Right hindlimb (tissue), 1 donor: ENCODE data around the gene CPEB4.

Source experiments
- DNase-seq: peaks from one replicate; pipeline ENCODE4 v3.0.0-alpha.2; 2018

The CPEB4 gene

GRCh38 chr5:173885475-173886010 is 2.6 kb upstream of the CPEB4 start:
- DNase-seq: no peak

- DNase-seq: no peak
Measured at GRCh38 chr5:173886150-173886549, 2.0 kb upstream of the CPEB4 start.

- no peak for DNase-seq
Measured at GRCh38 chr5:173888473-173889131, 453 bp downstream of the CPEB4 start.

- no peak for DNase-seq
Measured at GRCh38 chr5:173890195-173890991, 2.2 kb downstream of the CPEB4 start.

DNA sequence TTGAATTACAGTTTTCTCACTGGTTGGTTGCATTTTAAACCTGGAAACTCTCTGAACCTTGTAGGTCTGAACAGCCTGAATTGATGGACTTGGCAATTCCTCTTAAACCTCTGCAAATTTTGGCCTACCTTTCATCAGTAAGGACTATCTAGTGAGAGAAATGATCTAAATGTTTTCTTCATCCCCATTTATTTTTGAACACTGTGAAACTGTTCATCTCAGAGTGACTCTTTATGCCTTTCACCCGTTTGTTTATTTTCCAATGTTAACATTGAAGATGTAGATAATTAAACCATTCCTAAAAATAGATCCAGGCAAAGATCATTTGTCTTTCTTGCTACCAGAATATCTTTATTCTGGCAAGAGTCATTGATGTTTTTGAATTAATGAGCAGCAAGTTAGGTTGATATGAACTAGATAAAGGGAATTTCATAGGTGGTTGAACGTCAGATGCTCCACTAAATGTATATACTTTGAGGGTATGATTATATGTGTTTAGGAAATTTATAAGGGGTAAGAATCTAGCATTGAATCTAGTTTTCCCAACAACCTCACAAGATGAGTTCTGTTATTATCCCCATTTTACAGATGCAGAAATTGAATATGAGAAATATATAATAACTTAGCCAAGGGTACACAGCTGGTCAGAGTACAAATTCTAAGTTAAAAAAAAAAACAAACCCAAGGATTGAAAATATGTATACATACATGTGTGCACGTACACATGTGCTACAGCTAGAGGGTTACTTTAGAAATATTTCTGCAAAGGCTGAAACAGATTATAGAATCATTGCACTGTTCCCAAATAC is 3.4 kb downstream of the CPEB4 start:
- no peak for DNase-seq

- DNase-seq: no peak
Measured at GRCh38 chr5:173893192-173893561, 5.0 kb downstream of the CPEB4 start.

DNA sequence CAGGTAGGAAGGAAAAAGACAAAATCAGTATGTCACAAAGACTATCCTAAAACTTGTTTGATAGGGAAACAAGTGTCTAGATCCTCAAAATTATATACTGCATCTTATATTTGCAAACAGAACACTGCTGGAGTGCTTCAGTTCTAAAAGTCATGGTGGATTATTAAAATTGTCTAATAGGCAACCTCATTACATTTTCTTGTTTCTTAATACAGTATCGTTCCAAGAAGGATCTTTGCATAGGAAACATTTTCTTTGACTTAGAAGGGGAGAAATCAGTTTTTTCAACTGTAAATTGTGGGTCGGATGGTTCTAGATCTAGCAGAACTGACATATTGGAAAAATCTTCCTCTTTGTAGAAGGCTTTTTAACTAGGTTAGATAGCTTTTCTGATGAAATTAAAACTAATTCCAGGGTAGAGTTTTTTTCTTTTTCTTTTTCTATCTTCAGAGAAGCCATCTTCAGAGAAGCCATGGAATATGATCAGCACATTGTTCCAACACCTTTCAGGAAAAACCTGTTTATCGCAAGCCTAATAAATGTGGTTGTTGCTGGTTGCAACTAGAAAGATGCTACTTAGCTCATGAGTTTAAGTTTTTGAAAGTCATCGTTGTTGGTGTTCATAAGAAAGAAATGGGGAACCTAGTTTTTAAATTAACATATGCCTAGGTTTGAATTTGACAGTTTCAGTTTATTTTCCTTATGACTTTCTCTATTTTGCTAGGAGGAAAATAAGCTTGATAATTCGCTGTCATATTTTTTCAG is 7.4 kb downstream of the CPEB4 start:
- no peak for DNase-seq

DNA sequence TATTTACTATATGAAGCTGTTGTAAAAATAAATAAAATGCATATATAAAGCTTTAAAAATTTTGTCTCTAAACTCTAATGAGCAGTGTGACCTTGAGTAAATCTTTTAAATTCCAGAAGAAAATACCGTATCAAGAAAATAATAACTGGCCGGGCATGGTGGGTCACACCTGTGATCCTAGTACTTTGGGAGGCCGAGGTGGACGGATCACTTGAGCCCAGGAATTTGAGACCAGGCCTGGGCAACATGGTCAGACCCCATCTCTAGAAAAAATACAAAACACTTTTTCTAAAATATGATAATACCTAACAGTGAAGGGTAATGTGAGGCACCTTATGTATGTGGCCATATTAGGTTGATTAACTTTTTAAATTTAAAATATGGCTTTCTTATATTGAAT is 8.5 kb downstream of the CPEB4 start:
- DNase-seq: no peak

GRCh38 chr5:173901705-173902104 is 13.6 kb downstream of the CPEB4 start:
- no peak for DNase-seq

DNA sequence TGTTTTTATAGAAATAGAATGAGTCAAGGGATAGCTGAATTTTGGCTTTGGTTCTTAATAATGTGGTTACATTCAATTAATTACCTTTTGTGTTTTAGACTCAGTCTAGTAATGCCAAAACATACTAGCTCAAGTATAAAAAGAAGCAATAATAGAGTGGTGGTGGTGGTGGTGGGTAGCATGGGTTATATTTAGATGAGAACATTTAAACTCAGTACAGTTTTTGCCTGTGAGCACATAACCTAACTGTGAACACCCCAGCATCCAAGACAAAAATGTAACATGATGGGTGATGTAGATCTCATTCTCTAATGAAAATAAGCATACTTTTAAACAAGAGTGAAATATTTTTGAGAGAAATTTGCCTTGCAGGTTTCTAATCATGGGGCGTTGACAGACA is 14.2 kb downstream of the CPEB4 start:
- DNase-seq: no peak

DNA sequence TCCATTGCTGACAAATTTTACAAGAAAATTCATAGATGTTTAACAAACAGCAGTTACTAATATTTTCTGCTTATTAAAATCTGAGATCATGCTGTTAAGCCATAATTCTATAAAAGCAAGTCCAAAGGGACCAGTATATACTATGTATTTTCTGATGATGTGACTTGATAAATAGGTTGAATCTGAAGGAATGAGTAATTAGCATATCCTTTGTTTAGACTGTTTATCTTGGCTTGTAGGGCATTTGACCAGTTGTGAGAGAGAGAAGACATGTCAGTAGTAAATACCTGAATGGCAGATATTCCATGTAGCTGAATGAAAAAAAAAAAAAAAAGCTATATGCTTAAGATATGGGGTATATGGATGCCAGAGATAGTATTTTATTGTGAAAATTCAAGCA is 14.6 kb downstream of the CPEB4 start:
- no peak for DNase-seq

GRCh38 chr5:173903396-173904140 is 15.4 kb downstream of the CPEB4 start:
- no peak for DNase-seq

- no peak for DNase-seq
Measured at GRCh38 chr5:173904151-173904550, 16.0 kb downstream of the CPEB4 start.

GRCh38 chr5:173907284-173907683 is 19.1 kb downstream of the CPEB4 start:
- no peak for DNase-seq

DNA sequence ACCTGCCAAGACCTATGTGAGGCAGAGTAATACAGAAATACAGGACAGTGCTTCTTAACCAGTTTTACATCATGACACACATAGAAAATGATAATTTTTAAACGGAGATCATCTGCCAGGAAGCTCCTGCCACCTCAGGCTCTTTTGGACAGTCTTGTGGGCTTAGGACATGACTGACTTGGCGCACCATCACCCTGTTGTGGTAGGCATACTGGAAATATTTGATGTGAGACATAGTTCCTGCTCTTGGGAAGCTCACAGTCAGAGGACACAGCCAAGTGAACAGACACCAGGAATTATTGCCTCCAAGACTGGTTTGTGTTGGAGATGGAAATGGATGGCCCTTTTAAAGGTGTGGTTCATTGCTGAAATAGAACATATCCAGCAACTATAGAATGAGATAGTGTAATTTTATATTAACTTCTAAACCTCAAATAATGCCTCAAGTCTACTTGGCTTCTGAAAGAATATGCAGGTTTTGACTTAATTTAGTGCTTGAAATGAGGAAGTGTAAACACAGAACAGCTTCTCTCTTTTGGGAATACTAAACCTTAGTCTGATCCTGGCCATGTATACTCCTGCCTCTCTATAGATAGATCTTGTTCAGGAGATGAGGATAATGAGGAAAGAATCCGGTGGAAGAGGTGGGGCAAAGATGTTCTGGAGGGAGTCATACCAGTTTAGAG is 19.7 kb downstream of the CPEB4 start:
- DNase-seq: no peak

DNA sequence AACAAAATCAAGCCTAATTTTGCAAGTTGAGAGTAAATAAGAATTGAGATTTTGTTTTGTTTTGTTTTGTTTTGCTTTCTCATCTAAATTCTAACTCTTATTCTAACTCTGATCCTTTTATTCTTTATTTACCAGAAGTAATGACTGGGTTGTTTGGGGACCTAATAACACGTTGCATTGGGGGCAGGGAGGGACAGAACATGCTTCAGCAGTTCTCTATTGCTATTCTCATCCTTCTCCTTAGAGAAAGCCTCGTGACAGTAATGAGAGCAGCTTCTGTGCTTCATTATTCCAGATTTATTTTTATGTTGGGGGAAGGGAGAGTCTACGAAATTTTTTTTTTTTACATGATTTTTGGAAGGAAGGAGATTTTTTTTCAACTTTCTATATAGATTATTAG is 21.1 kb downstream of the CPEB4 start:
- DNase-seq: no peak

DNA sequence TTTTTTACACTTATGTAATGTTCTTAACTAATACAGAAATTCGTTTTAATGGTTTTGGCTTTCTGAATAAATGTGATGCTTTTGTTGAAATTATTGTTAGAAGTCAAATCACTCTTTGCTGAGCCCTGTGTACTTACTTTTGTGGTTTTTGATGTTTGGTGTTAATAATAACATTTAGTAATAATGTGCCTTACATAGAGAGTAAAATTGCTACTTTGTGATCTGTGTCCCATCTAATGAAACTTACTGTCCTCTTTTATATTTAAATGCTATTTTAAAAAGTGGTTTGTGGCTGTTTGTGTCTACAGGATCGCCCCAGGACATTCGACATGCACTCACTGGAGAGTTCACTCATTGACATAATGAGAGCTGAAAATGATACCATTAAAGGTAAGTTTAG is 22.1 kb downstream of the CPEB4 start:
- DNase-seq: no peak

GRCh38 chr5:173911623-173912022 is 23.5 kb downstream of the CPEB4 start:
- no peak for DNase-seq

DNA sequence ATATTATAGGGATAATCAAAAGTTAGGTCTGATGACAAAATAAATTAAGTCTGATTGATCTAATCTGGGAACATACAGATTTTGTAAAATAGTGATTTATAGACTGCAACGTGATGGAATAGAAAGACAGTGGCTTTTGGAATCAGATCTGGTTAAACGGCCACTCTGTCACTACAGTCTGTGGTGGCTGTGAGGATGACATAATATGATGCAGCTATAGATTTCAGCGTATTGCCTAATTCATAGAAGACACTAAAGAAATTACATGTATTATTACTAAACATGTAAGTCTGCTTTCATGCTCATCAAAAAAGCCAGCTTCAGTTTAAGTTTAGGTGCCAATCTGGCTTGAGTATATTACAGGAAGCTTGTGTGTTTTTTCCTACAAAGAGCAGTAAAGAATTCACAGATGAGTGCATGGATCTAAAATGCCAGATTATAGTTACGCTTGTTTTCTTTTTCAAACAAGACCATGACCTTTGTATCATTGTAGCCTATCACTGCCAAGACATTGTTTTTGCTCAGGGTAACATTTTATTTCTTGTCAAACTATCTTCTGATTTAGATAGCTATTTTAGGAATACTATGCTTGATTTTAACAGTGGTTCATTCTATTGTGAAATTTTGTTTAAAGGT is 25.7 kb downstream of the CPEB4 start:
- no peak for DNase-seq

DNA sequence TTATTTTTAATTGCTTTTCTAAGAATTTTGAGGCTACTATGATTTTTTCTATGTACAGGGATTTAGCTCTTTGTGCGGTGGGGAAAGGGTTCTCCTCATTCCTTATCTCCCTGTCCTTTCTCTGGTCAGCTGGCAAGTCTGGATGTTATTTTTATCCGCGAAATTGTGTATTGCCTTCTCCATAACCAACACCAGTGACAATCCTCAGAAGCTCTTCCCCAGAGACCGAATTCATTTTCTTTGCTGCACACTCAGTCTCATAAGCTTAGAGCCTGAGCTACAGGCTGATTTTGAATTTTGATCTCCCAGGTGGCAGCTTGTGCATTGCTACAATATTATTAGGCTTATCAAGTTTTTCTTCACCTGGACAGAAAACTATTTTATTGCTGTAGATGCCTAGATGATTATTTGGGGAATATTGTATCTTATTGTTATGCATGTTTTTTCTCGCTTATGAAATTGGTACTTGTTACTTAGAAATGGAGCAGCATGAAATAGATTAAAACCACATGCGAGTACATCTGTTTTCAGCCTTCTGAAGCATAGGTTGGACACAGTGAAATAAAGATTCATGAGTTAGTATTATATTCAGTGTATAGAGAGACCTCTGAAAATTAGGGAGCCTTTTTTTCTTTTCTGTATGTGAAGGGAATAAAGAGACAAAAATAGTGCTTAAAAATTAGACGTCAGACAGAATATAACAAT is 27.3 kb downstream of the CPEB4 start:
- no peak for DNase-seq
